Keratinocyte (primary cell): ENCODE results near the gene INSR. TPM values are rescaled to one million over a fixed set of nuclear protein-coding genes. Genes with fewer than 3 reads are reported as not detected.

ENCODE experiments used
- DNase-seq: peaks from one replicate; pipeline ENCODE4 v3.0.0-alpha.2; 2011; ENCODE audit warnings: low read depth, missing footprints, low spot score
- FAIRE-seq: peaks from 2 replicates; lab custom pipeline; 2011; peaks lifted over from hg19 to GRCh38; lab: Jason Lieb, UNC
- H2AFZ ChIP-seq: 2 replicates; pipeline ENCODE4 v1.6.0; 2012; ENCODE audit warnings: low read length, control low read depth, inconsistent platforms; ENCODE audit not compliant: control insufficient read depth
- H3K27ac ChIP-seq: 2 replicates; pipeline ENCODE4 v1.5.1; 2011; ENCODE audit warnings: low read length; ENCODE audit not compliant: control insufficient read depth, insufficient read depth
- H3K27me3 ChIP-seq: 3 replicates; pipeline ENCODE4 v1.6.0; 2011; ENCODE audit warnings: low read length; ENCODE audit not compliant: control insufficient read depth, insufficient read depth; ENCODE audit errors: extremely low read depth
- H3K36me3 ChIP-seq, 2 experiments: 2 replicates in 1 of 2; 3 replicates in 1 of 2; pipeline ENCODE4 v1.5.1; 2011; ENCODE audit warnings: low read length in 2 of 2, mild to moderate bottlenecking in 1 of 2; ENCODE audit not compliant: control insufficient read depth in 2 of 2, insufficient read depth in 2 of 2; ENCODE audit errors: extremely low read depth in 1 of 2
- H3K4me1 ChIP-seq: 3 replicates; pipeline ENCODE4 v1.5.1; 2011; ENCODE audit warnings: low read length; ENCODE audit not compliant: control insufficient read depth, insufficient read depth; ENCODE audit errors: extremely low read depth
- H3K4me2 ChIP-seq: 3 replicates; pipeline ENCODE4 v1.6.0; 2011; ENCODE audit warnings: low read depth, low read length; ENCODE audit not compliant: control insufficient read depth, insufficient read depth; ENCODE audit errors: extremely low read depth
- H3K4me3 ChIP-seq, 3 experiments: fragments of 200-600 bp in 1 of 3; sonication (generic) in 1 of 3; 2 replicates in 2 of 3; 3 replicates in 1 of 3; pipeline ENCODE4 v1.5.1; 2011 to 2016; ENCODE audit warnings: low read length in 3 of 3, mild to moderate bottlenecking in 3 of 3, control low read depth in 2 of 3, inconsistent platforms in 1 of 3, low read depth in 1 of 3, mixed read lengths in 1 of 3, mixed run types in 1 of 3, moderate library complexity in 1 of 3; ENCODE audit not compliant: control insufficient read depth in 2 of 3, insufficient read depth in 2 of 3; ENCODE audit errors: extremely low read depth in 1 of 3
- H3K79me2 ChIP-seq: 2 replicates; pipeline ENCODE4 v1.6.0; 2012; ENCODE audit warnings: low read length; ENCODE audit not compliant: control insufficient read depth, insufficient read depth
- H3K9ac ChIP-seq: 3 replicates; pipeline ENCODE4 v1.6.0; 2011; ENCODE audit warnings: low read length; ENCODE audit not compliant: control insufficient read depth, insufficient read depth; ENCODE audit errors: extremely low read depth
- H3K9me1 ChIP-seq: 3 replicates; pipeline ENCODE4 v1.6.0; 2011; ENCODE audit warnings: low read length; ENCODE audit not compliant: control insufficient read depth, insufficient read depth; ENCODE audit errors: extremely low read depth
- H3K9me3 ChIP-seq: 2 replicates; pipeline ENCODE4 v1.5.1; 2012; ENCODE audit warnings: low read depth, low read length; ENCODE audit not compliant: control insufficient read depth
- H4K20me1 ChIP-seq: 3 replicates; pipeline ENCODE4 v1.6.0; 2011; ENCODE audit warnings: low read length; ENCODE audit not compliant: control insufficient read depth, insufficient read depth; ENCODE audit errors: extremely low read depth
- EZH2 ChIP-seq: IDR thresholded peaks from one replicate; pipeline ENCODE4 v1.6.1; 2012; ENCODE audit warnings: inconsistent platforms, mild to moderate bottlenecking, low read length, moderate library complexity
- dilution Hi-C: fragments of 300-500 bp; cut with MboI; formaldehyde crosslinking; loops from one replicate; pipeline ENCODE4 v1.7.0; 2020; ENCODE audit warnings: low sequenced_read_pairs; ENCODE audit not compliant: extremely low pct_ligation_motif_present
- polyA plus RNA-seq, 5 experiments: library from polyadenylated mRNA; depleted of rRNA in 3 of 5; stranded (reverse) in 3 of 5; stranded (forward) in 1 of 5; unstranded in 1 of 5; fragments of >200 nt; gene quantifications; 1 replicate in 1 of 5; 2 replicates in 3 of 5; 3 replicates in 1 of 5; pipeline versions ENCODE4 v1.2.1 to v1.2.3, GENCODE V29; 2011 to 2012; ENCODE audit warnings: missing spikeins in 2 of 5, low read depth in 1 of 5, low replicate concordance in 1 of 5
- TF ChIP-seq, protein P1 (sequence below), 3 experiments: IDR thresholded peaks in 1 of 3; conservative IDR thresholded peaks in 1 of 3; optimal IDR thresholded peaks in 1 of 3; 2 replicates in 2 of 3; 3 replicates in 1 of 3; pipeline versions ENCODE3 to v1.5.1; 2011; ENCODE audit warnings: low read length in 3 of 3, mild to moderate bottlenecking in 3 of 3, moderate library complexity in 2 of 3, control low read depth in 1 of 3, inconsistent platforms in 1 of 3; ENCODE audit not compliant: insufficient read depth in 2 of 3; ENCODE audit errors: extremely low read depth in 1 of 3

Gene INSR
- polyA plus RNA-seq, 1 donor (not counting 4 experiments of a cell fraction or from before 2014, with no cell fraction given), result 1.2 TPM

DNA sequence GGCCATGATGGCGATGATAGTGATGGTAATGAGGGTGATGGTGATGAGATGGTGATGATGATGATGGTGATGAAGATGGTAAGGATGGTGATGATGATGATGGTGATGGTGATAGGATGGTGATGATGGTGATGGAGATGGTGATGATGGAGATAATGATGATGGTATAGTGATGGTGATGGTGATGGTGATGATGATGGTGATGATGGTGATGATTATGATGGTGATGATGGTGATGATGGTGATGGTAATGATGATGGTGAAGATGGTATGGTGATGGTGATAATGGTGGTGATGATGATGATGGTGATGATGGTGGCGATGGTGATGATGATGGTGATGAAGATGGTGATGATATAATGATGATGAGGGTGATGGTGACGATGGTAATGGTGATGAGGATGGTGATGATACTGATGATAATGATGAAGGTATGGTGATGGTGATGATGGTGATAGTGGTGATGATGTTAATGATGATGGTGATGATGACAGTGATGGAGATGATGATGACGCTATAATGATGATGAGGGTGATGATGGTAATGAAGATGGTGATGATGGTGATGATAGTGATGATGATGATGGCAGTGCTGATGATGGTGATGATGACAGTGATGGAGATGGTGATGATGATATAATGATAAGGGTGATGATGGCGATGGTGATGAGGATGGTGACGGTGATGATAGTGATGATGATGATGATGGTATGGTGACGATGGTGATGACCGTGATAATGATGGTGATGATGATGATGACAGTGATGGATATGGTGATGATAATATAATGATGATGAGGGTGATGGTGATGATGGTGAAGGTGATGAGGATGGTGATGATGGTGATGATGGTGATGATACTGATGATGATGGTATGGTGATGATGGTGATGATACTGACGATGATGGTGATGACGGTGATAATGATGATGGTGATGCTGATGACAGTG is 187.2 kb downstream of the INSR start:
- Histone ChIP-seq H3K4me2 (no peak overlapping the region), H4K20me1 (no peaks in the 10 kb centered on the region), H3K9ac (no peak overlapping the region), H2AFZ (no peak overlapping the region), H3K79me2 (no peaks in the 10 kb centered on the region), H3K9me1 (no peaks in the 10 kb centered on the region), H3K27ac (no peak overlapping the region), H3K36me3 (no peaks in the 10 kb centered on the region), H3K27me3 (no peaks in the 10 kb centered on the region), H3K4me3 (no peak overlapping the region), H3K9me3 (peaks cover 2% of the 10 kb centered on the region), H3K4me1 (no peaks in the 10 kb centered on the region)
- no peak for DNase-seq
- dilution Hi-C loops, result no loop called here
- no peak for FAIRE-seq
- TF ChIP-seq, protein P1, sequence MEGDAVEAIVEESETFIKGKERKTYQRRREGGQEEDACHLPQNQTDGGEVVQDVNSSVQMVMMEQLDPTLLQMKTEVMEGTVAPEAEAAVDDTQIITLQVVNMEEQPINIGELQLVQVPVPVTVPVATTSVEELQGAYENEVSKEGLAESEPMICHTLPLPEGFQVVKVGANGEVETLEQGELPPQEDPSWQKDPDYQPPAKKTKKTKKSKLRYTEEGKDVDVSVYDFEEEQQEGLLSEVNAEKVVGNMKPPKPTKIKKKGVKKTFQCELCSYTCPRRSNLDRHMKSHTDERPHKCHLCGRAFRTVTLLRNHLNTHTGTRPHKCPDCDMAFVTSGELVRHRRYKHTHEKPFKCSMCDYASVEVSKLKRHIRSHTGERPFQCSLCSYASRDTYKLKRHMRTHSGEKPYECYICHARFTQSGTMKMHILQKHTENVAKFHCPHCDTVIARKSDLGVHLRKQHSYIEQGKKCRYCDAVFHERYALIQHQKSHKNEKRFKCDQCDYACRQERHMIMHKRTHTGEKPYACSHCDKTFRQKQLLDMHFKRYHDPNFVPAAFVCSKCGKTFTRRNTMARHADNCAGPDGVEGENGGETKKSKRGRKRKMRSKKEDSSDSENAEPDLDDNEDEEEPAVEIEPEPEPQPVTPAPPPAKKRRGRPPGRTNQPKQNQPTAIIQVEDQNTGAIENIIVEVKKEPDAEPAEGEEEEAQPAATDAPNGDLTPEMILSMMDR (optimal IDR thresholded peaks at IDR 0.05 in 1 of 3, IDR thresholded peaks at IDR 0.05 in 1 of 3, conservative IDR thresholded peaks at IDR 0.05 in 1 of 3; ENCODE audit: extremely low read depth in 1 of 3, insufficient read depth in 2 of 3, low read length in 3 of 3), result no peak
- no peak for TF ChIP-seq EZH2

DNA sequence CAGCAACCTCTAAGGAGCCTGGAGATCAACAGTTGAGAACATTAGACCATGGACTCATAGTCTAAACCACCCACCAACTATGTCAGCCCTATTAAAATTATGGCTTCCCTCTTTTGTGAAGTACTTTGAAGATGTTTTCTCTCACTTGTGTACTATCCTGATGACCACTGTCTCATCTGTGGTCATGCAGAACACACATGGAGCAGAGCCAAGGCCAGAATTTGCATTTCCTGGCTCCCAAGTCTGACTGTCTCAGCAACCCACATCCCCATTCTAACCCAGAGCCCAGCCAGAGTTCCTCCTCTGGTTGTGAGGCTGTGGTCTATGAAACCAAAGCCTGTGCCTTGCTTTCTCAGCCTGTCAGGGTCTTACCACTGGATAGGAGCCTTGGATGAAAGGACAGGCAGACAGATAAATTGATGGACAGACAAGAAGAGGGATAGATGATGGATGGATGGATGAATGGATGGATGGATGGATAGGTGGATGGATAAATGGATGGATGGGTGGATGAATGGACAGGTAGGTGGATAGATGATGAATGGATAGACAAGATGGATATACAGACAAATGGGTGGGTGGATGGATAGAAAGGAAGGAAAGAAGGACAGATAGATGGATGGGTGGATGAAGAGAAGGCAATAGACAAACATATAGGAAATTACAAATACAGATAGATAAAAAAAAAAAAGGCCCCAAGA is 189.3 kb downstream of the INSR start:
- no peaks in the 10 kb centered on the region for H3K36me3 ChIP-seq
- no peak overlapping the region for H2AFZ ChIP-seq
- DNase-seq (no peak), FAIRE-seq (no peak)
- no peaks in the 10 kb centered on the region for H3K27me3 ChIP-seq
- H3K9me1 ChIP-seq, result no peaks in the 10 kb centered on the region
- no peak for TF ChIP-seq EZH2
- TF ChIP-seq, protein P1 (optimal IDR thresholded peaks at IDR 0.05 in 1 of 3, IDR thresholded peaks at IDR 0.05 in 1 of 3, conservative IDR thresholded peaks at IDR 0.05 in 1 of 3; ENCODE audit: extremely low read depth in 1 of 3, insufficient read depth in 2 of 3, low read length in 3 of 3), result no peak
- no peak overlapping the region for H3K27ac ChIP-seq
- H3K9me3 ChIP-seq, result peaks cover 2% of the 10 kb centered on the region
- H3K9ac ChIP-seq, result no peak overlapping the region
- H3K4me1 ChIP-seq, result no peaks in the 10 kb centered on the region
- no peaks in the 10 kb centered on the region for H3K79me2 ChIP-seq
- H3K4me2 ChIP-seq, result no peak overlapping the region
- dilution Hi-C loops, result no loop called here
- no peaks in the 10 kb centered on the region for H4K20me1 ChIP-seq
- H3K4me3 ChIP-seq, result no peak overlapping the region
